GM23338 (cell line): Measurements from ENCODE around the gene TMEM131L. TPM values are rescaled to one million over a fixed set of nuclear protein-coding genes. Genes with fewer than 3 reads are reported as not detected.

ENCODE experiments used
- ATAC-seq: fragments of 200-7000 bp; cut with Tn5 transposase; 3 replicates; pipeline ENCODE4 v1.9.1; 2020
- DNase-seq: peaks from one replicate; pipeline ENCODE4 v3.0.0-alpha.2; 2015; ENCODE audit warnings: low spot score
- H2AFZ ChIP-seq: fragments of 200-600 bp; sonication (generic); 2 replicates; pipeline ENCODE4 v1.8.0; 2016; ENCODE audit warnings: antibody characterized with exemption, mild to moderate bottlenecking, moderate library complexity
- H3F3A ChIP-seq: fragments of 200-600 bp; sonication (generic); replicated peaks from 2 replicates; pipeline ENCODE4 v1.8.0; 2017; ENCODE audit warnings: antibody characterized with exemption, mixed run types, low read depth
- H3K27ac ChIP-seq: fragments of 200-600 bp; sonication (generic); 2 replicates; pipeline ENCODE4 v1.6.1; 2016; ENCODE audit warnings: low read depth
- H3K27me3 ChIP-seq: fragments of 200-600 bp; sonication (generic); 2 replicates; pipeline ENCODE4 v1.8.0; 2016; ENCODE audit warnings: mild to moderate bottlenecking, mixed run types, moderate library complexity; ENCODE audit not compliant: insufficient read depth
- H3K36me3 ChIP-seq: fragments of 200-600 bp; sonication (generic); 2 replicates; pipeline ENCODE4 v1.8.0; 2016; ENCODE audit warnings: mild to moderate bottlenecking; ENCODE audit not compliant: insufficient read depth
- H3K4me1 ChIP-seq: fragments of 200-600 bp; sonication (generic); 2 replicates; pipeline ENCODE4 v1.8.0; 2016; ENCODE audit warnings: mild to moderate bottlenecking, moderate library complexity; ENCODE audit not compliant: insufficient read depth
- H3K4me2 ChIP-seq: fragments of 200-600 bp; sonication (generic); 2 replicates; pipeline ENCODE4 v1.7.1; 2017; ENCODE audit warnings: mixed run types
- H3K4me3 ChIP-seq: fragments of 200-600 bp; sonication (generic); 2 replicates; pipeline ENCODE4 v1.6.1; 2016; ENCODE audit warnings: mixed run types
- H3K79me2 ChIP-seq: fragments of 200-600 bp; sonication (generic); replicated peaks from 2 replicates; pipeline ENCODE4 v1.8.0; 2017; ENCODE audit warnings: mild to moderate bottlenecking; ENCODE audit not compliant: insufficient read depth
- H3K9me2 ChIP-seq: fragments of 200-600 bp; sonication (generic); 2 replicates; pipeline ENCODE4 v1.8.0; 2017; ENCODE audit not compliant: insufficient read depth
- H4K20me1 ChIP-seq: fragments of 200-600 bp; sonication (generic); replicated peaks from 2 replicates; pipeline ENCODE4 v1.8.0; 2017; ENCODE audit warnings: mild to moderate bottlenecking; ENCODE audit not compliant: insufficient read depth
- H3K27ac Mint-ChIP-seq: 2 replicates; pipeline ENCODE4 v1.8.0; 2020; ENCODE audit warnings: inconsistent platforms, mild to moderate bottlenecking, moderate library complexity, mixed read lengths
- H3K27me3 Mint-ChIP-seq: 3 replicates; pipeline ENCODE4 v1.8.0; 2022; ENCODE audit warnings: low read depth, mild to moderate bottlenecking, moderate library complexity, mixed read lengths, inconsistent platforms; ENCODE audit not compliant: insufficient read depth, poor library complexity
- H3K36me3 Mint-ChIP-seq: 3 replicates; pipeline ENCODE4 v1.8.0; 2021; ENCODE audit warnings: low read depth, mild to moderate bottlenecking, inconsistent platforms, moderate library complexity, mixed read lengths
- H3K4me1 Mint-ChIP-seq: 3 replicates; pipeline ENCODE4 v1.8.0; 2020; ENCODE audit warnings: mild to moderate bottlenecking, inconsistent platforms, mixed read lengths
- H3K4me3 Mint-ChIP-seq: 3 replicates; pipeline ENCODE4 v1.8.0; 2021; ENCODE audit warnings: moderate library complexity, mild to moderate bottlenecking, inconsistent platforms, mixed read lengths
- H3K9me3 Mint-ChIP-seq: 3 replicates; pipeline ENCODE4 v1.8.0; 2020; ENCODE audit warnings: moderate library complexity, mild to moderate bottlenecking, inconsistent platforms, mixed read lengths
- EZH2 ChIP-seq: fragments of 200-600 bp; sonication (generic); IDR thresholded peaks from one replicate; pipeline ENCODE4 v1.8.0; 2017; ENCODE audit warnings: antibody characterized with exemption, mild to moderate bottlenecking, low read depth; ENCODE audit not compliant: unreplicated experiment
- EZH2phosphoT487 ChIP-seq: fragments of 200-600 bp; sonication (generic); IDR thresholded peaks from one replicate; pipeline ENCODE4 v1.8.1; 2018; ENCODE audit warnings: antibody characterized with exemption; ENCODE audit not compliant: unreplicated experiment
- JUNB ChIP-seq: IDR thresholded peaks from one replicate; pipeline ENCODE4 v1.6.1; 2016; ENCODE audit warnings: antibody characterized with exemption; ENCODE audit not compliant: unreplicated experiment
- POLR2AphosphoS5 ChIP-seq: IDR thresholded peaks from 2 replicates; pipeline ENCODE4 v1.6.1; 2016; ENCODE audit warnings: antibody characterized with exemption, low read depth
- REST ChIP-seq: IDR thresholded peaks from one replicate; pipeline ENCODE4 v1.6.1; 2018; ENCODE audit warnings: antibody characterized with exemption; ENCODE audit not compliant: unreplicated experiment
- STAT1 ChIP-seq: IDR thresholded peaks from one replicate; pipeline ENCODE4 v1.6.1; 2016; ENCODE audit warnings: antibody characterized with exemption; ENCODE audit not compliant: unreplicated experiment
- ZNF114 ChIP-seq: fragments of 250-450 bp; sonication (Bioruptor Pico); IDR thresholded peaks from 2 replicates; pipeline ENCODE4 v1.5.0; 2020; ENCODE audit warnings: mild to moderate bottlenecking, moderate library complexity
- ZNF462 ChIP-seq: fragments of 250-450 bp; sonication (Bioruptor Pico); IDR thresholded peaks from 2 replicates; pipeline ENCODE4 v1.5.0; 2020; ENCODE audit warnings: mild to moderate bottlenecking, moderate library complexity
- polyA plus RNA-seq: library from polyadenylated mRNA; unstranded; fragments of >200 nt; fragmentation: Nextera tagmentation; extraction: Ambion mirVana; gene quantifications from 2 replicates; pipeline ENCODE4 v1.2.1, GENCODE V29; 2016
- total RNA-seq: library from RNA; depleted of rRNA; stranded (reverse); fragments of >200 nt; shearing (Covaris generic); gene quantifications from 2 replicates; pipeline ENCODE4 v1.2.3, GENCODE V29; 2014

The TMEM131L gene
- total and polyA plus RNA-seq, 2 experiments from 2014 or later, result 11.1 to 32.2 TPM

DNA sequence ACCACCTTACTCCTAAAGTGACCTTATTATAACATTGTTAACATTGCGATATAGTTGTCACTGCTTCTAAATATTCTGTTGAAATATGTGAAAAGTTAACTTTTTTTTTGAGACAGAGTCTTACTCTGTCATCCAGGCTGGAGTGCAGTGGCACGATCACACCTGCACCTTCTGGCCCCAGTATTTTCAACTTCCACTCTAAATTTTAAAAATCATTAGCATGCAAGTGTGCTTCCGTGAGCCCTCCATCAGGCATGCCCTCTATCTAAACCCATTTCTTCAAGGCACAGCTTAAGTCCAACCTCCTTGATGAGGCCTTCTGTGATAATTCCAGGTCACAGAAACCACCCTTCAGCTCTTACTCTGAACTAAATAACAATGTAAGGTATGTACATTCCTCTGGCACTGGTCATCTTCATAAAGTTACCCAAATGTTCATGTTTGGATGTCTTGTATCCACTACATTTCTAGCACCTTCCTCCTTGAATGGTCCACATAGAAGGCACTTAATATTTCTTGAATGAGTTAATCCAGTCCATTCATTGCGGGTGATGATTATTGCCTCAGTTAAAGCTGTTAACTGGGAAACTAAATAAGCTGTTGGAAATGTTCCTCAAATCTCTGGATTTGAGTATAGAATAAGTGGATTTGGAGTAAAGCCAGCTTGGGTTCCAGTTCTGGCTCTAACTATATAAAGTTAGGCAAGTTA, 38.6 kb upstream of the TMEM131L start (continued):
- TF ChIP-seq EZH2 (no peak), ZNF462 (CRISPR knock-in tag) (no peak), STAT1 (no peak), JUNB (no peak), POLR2AphosphoS5 (no peak), ZNF114 (CRISPR knock-in tag) (no peak)

DNA sequence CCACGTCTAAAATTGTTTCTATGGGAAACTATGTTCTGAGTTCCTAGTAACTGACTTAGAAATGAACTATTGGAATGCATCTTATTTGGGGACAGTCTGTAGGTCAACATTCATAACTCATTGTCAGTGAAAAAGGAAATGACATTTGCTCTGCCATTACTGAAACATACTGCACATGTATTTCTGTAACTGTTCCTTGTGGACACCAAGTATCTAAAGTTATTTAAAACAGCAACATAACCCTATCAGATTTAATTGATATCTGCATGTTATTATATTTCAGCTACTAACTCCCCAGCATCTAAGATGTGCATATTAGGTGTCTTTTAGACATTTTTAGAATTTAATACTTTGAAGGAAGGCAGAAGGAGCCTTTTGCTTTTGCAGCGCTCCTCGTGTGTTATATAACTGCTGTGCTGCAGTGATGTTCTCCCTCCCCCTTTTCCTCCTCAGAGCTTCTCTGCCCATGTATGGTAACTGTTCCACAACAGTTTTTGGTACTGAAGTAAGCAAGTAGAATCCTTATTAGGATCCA, 37.2 kb upstream of the TMEM131L start:
- no peak for ATAC-seq
- H2AFZ ChIP-seq, result no peak overlapping the region
- no peak overlapping the region for H3K4me3 Mint-ChIP-seq
- TF ChIP-seq STAT1 (no peak), ZNF114 (CRISPR knock-in tag) (no peak), EZH2phosphoT487 (no peak), POLR2AphosphoS5 (no peak), REST (no peak)

More for the DNA sequence above, 37.2 kb upstream of the TMEM131L start:
- Mint-ChIP-seq H3K9me3 (no peaks in the 10 kb centered on the region), H3K27ac (no peak overlapping the region), H3K36me3 (no peaks in the 10 kb centered on the region), H3K27me3 (no peaks in the 10 kb centered on the region), H3K4me1 (peaks cover 7% of the 10 kb centered on the region; the same call in 2 of the 3 replicates)
- H4K20me1 ChIP-seq, result no peaks in the 10 kb centered on the region
- no peaks in the 10 kb centered on the region for H3K9me2 ChIP-seq
- no peaks in the 10 kb centered on the region for H3K27me3 ChIP-seq
- no peak overlapping the region for H3K4me2 ChIP-seq
- no peak for DNase-seq
- H3K79me2 ChIP-seq, result no peaks in the 10 kb centered on the region
- no peaks in the 10 kb centered on the region for H3K4me1 ChIP-seq
- no peaks in the 10 kb centered on the region for H3F3A ChIP-seq
- no peaks in the 10 kb centered on the region for H3K36me3 ChIP-seq
- no peak overlapping the region for H3K27ac ChIP-seq
- H3K4me3 ChIP-seq, result no peak overlapping the region
